A549 (cell line): Measurements from ENCODE around the gene ABLIM1.

Experiments used
- CEBPB ChIP-seq, 2 experiments: fragments of >200 bp in 1 of 2; sonication (Bioruptor Twin) in 1 of 2; formaldehyde crosslinking in 1 of 2; IDR thresholded peaks; 2 replicates each; pipeline ENCODE4 v1.6.1; 2012 to 2016
- CTCF ChIP-seq: fragments of >200 bp; sonication (Bioruptor Twin); formaldehyde crosslinking; IDR thresholded peaks from 3 replicates; pipeline ENCODE4 v1.5.1; 2016
- MAFK ChIP-seq: fragments of 450-650 bp; IDR thresholded peaks from 2 replicates; pipeline ENCODE4 v1.6.1; 2014; ENCODE audit not compliant: partially characterized antibody
- MAX ChIP-seq: IDR thresholded peaks from 2 replicates; pipeline ENCODE4 v1.6.1; 2012
- POLR2A ChIP-seq: IDR thresholded peaks from 2 replicates; pipeline ENCODE4 v1.6.1; 2012; ENCODE audit warnings: mild to moderate bottlenecking, low read length
- POLR2AphosphoS2 ChIP-seq: conservative IDR thresholded peaks from 2 replicates; pipeline ENCODE4 v1.6.1; 2012; ENCODE audit warnings: low read length, improper control_type of control experiment, inconsistent platforms
- REST ChIP-seq: fragments of 200-600 bp; sonication (generic); IDR thresholded peaks from 2 replicates; pipeline ENCODE4 v1.6.1; 2016; ENCODE audit warnings: antibody characterized with exemption, mild to moderate bottlenecking, moderate library complexity
- TF ChIP-seq, protein P1 (sequence below): fragments of 450-650 bp; IDR thresholded peaks from 2 replicates; pipeline ENCODE4 v1.6.1; 2014; ENCODE audit warnings: antibody characterized with exemption

DNA sequence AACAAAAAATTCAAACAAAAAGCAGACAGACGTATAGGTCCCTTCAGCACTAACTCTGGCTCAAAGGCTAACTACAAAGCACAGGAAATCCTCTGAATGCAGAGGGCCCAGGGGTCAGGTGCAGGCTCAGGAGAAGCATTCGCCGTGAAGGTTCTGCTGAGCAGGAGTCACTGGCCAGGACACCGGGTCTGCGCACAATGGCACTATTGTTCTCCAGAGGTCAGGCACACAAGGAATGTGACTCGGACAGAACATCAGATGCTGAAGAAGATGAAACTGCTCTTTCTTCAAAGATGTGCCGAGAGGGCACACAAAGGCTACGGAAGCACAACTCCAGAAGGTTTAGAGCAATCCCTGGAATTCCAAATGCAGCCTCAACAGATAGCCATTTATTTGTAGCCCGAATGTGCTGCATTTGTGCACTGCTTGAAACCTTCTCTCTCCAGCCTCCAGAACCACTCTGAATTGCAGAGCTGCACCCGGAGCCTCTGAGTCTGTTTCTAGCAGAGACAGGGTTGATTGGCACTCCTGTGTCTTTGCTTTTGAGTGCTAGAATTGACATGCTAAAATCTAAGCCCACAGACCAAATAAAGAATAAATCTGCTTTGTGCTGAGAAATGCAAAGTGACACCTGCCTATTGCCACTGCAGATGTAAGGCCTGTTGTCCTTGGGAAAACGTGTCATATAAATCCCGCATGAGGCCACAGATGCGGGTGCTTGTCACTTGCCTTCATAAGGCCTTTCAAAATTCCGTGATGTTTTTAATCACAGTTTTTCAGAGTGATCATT is 168.4 kb downstream of the ABLIM1 start:
- TF ChIP-seq MAFK (no peak), CEBPB (IDR thresholded peaks at IDR 0.05) (no peak), POLR2A (no peak), REST (no peak), CTCF (no peak), POLR2AphosphoS2 (no peak), MAX (no peak)
- TF ChIP-seq, protein P1, sequence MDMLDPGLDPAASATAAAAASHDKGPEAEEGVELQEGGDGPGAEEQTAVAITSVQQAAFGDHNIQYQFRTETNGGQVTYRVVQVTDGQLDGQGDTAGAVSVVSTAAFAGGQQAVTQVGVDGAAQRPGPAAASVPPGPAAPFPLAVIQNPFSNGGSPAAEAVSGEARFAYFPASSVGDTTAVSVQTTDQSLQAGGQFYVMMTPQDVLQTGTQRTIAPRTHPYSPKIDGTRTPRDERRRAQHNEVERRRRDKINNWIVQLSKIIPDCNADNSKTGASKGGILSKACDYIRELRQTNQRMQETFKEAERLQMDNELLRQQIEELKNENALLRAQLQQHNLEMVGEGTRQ, result no peak
